Lung (tissue), 12 donors: ENCODE measurements around the gene DAO. TPM values are rescaled to one million over a fixed set of nuclear protein-coding genes. Genes with fewer than 3 reads are reported as not detected.

Source experiments
- ATAC-seq: fragments of 200-7000 bp; cut with Tn5 transposase; one replicate; pipeline ENCODE4 v1.9.1; 2020; ENCODE audit warnings: moderate number of reproducible peaks; ENCODE audit not compliant: insufficient read depth, low FRiP score
- DNase-seq, 3 donors: peaks; one replicate each; pipeline ENCODE4 v3.0.0-alpha.2; 2013 to 2017
- H3K27ac ChIP-seq, 2 donors: one replicate each; pipeline ENCODE4 v1.5.1; 2013; ENCODE audit warnings: mild to moderate bottlenecking in 2 of 2, moderate library complexity in 2 of 2, control low read depth in 1 of 2, inconsistent platforms in 1 of 2, low read depth in 1 of 2, low read length in 1 of 2
- H3K27me3 ChIP-seq, 3 donors: one replicate each; pipeline ENCODE4 v1.5.1; 2013; ENCODE audit warnings: low read length in 2 of 3; ENCODE audit not compliant: control insufficient read depth in 3 of 3, insufficient read depth in 3 of 3
- H3K36me3 ChIP-seq, 4 donors: one replicate each; pipeline ENCODE4 v1.5.1; 2013; ENCODE audit warnings: low read length in 4 of 4, mild to moderate bottlenecking in 1 of 4, moderate library complexity in 1 of 4; ENCODE audit not compliant: control insufficient read depth in 4 of 4, insufficient read depth in 4 of 4
- H3K4me1 ChIP-seq, 5 donors: one replicate each; pipeline ENCODE4 v1.5.1; 2013; ENCODE audit warnings: low read length in 5 of 5, mild to moderate bottlenecking in 2 of 5, moderate library complexity in 1 of 5; ENCODE audit not compliant: control insufficient read depth in 5 of 5, insufficient read depth in 5 of 5
- H3K4me3 ChIP-seq: one replicate; pipeline ENCODE4 v1.5.1; 2013; ENCODE audit warnings: mild to moderate bottlenecking, control low read depth, moderate library complexity
- H3K9ac ChIP-seq, 2 donors: one replicate each; pipeline ENCODE4 v1.5.1; 2013; ENCODE audit warnings: low read length in 2 of 2, control low read depth in 1 of 2; ENCODE audit not compliant: insufficient read depth in 1 of 2
- H3K9me3 ChIP-seq, 4 donors: one replicate each; pipeline ENCODE4 v1.5.1; 2013; ENCODE audit warnings: low read length in 3 of 4, mild to moderate bottlenecking in 1 of 4, moderate library complexity in 1 of 4; ENCODE audit not compliant: control insufficient read depth in 4 of 4, insufficient read depth in 3 of 4
- WGBS, 2 donors: extraction: QIAGEN DNeasy Blood & Tissue Kit; methylation state at CpG; one replicate each; pipeline ENCODE4 v1.1.7; 2013; 5-methylcytosine and 5-hydroxymethylcytosine counted together
- polyA plus RNA-seq, 2 donors: library from polyadenylated mRNA; stranded (reverse); fragments of 200-250 nt; gene quantifications; one replicate each; pipeline ENCODE4 v1.2.1, GENCODE V29; 2013
- total RNA-seq, 2 donors: library from RNA; depleted of rRNA in 1 of 2; stranded (reverse); fragments of >200 nt in 1 of 2; gene quantifications; one replicate each; pipeline ENCODE4 v1.2.1, GENCODE V29; 2014 to 2021
- TF ChIP-seq, protein P1 (sequence below): IDR thresholded peaks from 2 replicates; pipeline ENCODE4 v1.5.1; 2012; ENCODE audit warnings: mild to moderate bottlenecking; ENCODE audit errors: control extremely low read depth, extremely low read depth
- donor health status: control.
- donor health status: control.
- donor health status: Bipolar disorder and iron deficiency.
- donor health status: healthy.
- donor health status: DM: yes; HTN: yes; CAD: no.

The DAO gene
- total and polyA plus RNA-seq, 4 donors: 0.08 TPM; not detected in 3

DNA sequence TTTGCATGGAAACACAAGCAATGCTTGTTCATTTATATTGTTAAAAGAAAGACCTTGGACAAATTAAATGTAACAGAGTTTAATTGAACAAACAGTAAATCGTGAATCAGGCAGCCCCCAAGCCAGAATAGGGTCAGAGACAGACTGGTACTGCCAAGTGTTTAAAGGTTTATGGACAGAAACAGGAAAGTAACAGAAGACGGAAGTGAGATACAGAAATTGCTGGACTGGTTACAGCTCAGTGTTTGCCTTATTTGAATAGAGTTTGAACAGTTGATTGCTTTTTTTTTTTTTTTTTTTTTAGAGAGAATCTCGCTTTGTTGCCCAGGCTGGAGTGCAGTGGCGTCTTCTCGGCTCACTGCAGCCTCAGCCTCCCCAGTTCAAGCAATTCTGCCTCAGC, 50.3 kb downstream of the DAO start:
- Histone ChIP-seq H3K9me3 (peaks cover 0 to 2% (median 0%) of the 10 kb centered on the region in 4 donors), H3K9ac (no peak overlapping the region), H3K27me3 (peaks cover 0 to 6% (median 0%) of the 10 kb centered on the region in 3 donors), H3K4me1 (no peaks in the 10 kb centered on the region), H3K27ac (no peak overlapping the region), H3K36me3 (no peaks in the 10 kb centered on the region), H3K4me3 (no peak overlapping the region)
- 23 to 32% methylated on average over 5 of the region's 5 CpGs for WGBS, 2 donors
- DNase-seq (no peak), ATAC-seq (no peak)
- TF ChIP-seq, protein P1, sequence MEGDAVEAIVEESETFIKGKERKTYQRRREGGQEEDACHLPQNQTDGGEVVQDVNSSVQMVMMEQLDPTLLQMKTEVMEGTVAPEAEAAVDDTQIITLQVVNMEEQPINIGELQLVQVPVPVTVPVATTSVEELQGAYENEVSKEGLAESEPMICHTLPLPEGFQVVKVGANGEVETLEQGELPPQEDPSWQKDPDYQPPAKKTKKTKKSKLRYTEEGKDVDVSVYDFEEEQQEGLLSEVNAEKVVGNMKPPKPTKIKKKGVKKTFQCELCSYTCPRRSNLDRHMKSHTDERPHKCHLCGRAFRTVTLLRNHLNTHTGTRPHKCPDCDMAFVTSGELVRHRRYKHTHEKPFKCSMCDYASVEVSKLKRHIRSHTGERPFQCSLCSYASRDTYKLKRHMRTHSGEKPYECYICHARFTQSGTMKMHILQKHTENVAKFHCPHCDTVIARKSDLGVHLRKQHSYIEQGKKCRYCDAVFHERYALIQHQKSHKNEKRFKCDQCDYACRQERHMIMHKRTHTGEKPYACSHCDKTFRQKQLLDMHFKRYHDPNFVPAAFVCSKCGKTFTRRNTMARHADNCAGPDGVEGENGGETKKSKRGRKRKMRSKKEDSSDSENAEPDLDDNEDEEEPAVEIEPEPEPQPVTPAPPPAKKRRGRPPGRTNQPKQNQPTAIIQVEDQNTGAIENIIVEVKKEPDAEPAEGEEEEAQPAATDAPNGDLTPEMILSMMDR: no peak

DNA sequence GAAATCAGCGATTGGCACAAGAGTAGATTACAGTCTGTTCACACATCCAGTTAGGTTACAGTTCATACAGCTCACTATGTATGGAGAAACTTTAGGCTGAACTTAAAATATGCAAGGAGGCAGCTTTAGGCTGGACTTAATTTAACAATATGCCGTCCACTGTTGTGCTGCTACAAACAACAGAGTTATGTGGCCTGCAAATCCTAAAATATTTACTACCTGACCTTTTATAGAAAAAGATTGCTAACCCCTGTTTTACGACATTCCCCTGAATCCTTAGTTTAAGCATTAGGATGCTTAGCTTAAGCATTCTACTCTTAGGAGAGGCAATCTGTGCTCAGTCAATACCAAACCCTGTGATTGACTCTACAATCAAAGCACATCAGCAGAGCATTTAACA, 50.9 kb downstream of the DAO start:
- Histone ChIP-seq H3K27me3 (peaks cover 0 to 6% (median 0%) of the 10 kb centered on the region in 3 donors), H3K9me3 (peaks cover 0 to 2% (median 0%) of the 10 kb centered on the region in 4 donors), H3K9ac (no peak overlapping the region), H3K36me3 (no peaks in the 10 kb centered on the region), H3K27ac (no peak overlapping the region), H3K4me1 (no peaks in the 10 kb centered on the region), H3K4me3 (no peak overlapping the region)
- ATAC-seq (no peak), DNase-seq (no peak)
- TF ChIP-seq, protein P1: no peak
- 93 to 95% methylated on average over 3 of the region's 3 CpGs for WGBS, 2 donors

DNA sequence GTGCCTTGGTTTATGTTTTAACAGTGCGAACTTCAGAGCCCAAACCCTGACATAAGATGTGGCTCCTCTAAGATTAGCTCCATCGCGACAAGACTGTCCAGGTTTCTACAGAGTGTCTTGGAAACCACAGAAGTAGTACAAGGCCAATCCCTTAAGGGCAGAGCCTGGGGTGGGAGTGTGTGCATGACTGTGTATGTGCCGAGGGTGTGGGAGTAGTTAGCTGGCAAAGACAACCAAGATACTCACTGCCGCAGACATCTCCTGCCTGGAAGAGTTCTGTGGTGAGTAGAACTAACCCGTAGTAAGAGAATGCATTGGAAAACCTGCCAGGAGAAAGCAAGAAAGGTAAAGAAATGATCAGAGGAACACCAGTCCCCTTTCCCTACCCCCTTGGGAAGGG, 54.1 kb downstream of the DAO start:
- ATAC-seq (no peak), DNase-seq (no peak)
- no peaks in the 10 kb centered on the region for H3K4me1 ChIP-seq
- TF ChIP-seq, protein P1: no peak
- no peak overlapping the region for H3K4me3 ChIP-seq
- H3K36me3 ChIP-seq: no peaks in the 10 kb centered on the region
- peaks cover 0 to 8% (median 0%) of the 10 kb centered on the region in 3 donors for H3K27me3 ChIP-seq
- H3K9me3 ChIP-seq: no peaks in the 10 kb centered on the region
- no peak overlapping the region for H3K9ac ChIP-seq
- WGBS, 2 donors: 88 to 93% methylated on average over 6 of the region's 6 CpGs
- no peak overlapping the region for H3K27ac ChIP-seq

DNA sequence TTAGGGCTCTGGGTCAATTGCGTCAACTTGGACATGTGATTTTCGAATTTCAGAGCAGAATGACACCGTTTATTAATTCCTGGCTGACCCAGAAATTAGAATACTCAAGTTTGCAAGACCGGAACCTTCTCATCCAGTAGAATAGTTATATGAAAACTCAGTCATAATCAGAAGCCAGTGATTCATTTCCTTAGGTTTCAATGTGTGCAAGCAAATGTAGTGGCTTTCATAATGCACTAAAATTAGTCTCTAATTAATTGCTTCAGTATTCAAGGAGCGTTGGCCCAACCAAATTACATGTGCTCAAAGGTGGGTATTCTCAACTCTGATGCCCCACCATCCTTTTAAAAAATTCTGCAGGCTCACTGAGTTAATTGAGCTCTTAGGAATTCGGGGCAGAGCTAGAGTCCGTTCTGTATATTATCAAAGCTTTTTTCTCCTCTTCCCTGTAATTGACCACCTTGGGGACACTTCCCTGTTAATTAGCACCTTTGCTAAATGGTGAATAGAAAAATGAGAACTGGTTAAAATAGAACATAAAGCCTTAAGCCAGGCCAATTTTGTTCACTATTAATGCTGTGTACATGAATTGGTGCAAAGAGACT, 55.4 kb downstream of the DAO start:
- WGBS, 2 donors: 81 to 89% methylated on average over 7 of the region's 7 CpGs
- Histone ChIP-seq H3K4me3 (no peak overlapping the region), H3K9me3 (no peaks in the 10 kb centered on the region), H3K36me3 (no peaks in the 10 kb centered on the region), H3K27me3 (peaks cover 0 to 8% (median 0%) of the 10 kb centered on the region in 3 donors), H3K4me1 (no peaks in the 10 kb centered on the region), H3K27ac (no peak overlapping the region), H3K9ac (no peak overlapping the region)
- no peak for ATAC-seq
- DNase-seq: no peak
- TF ChIP-seq, protein P1: no peak
